BE2C (cell line): ENCODE measurements around the gene SHE.
"Not testable (repeated sequence)": the region's sequence is repeated elsewhere in the genome, so short reads cannot be mapped to it uniquely, and the experiment has no call there.

Experiments used
- DNase-seq: peaks from one replicate; pipeline ENCODE4 v3.0.0-alpha.2; 2020
- H3K27me3 ChIP-seq: fragments of 250-450 bp; sonication (Bioruptor Pico); 2 replicates; pipeline ENCODE4 v1.5.1; 2020; ENCODE audit warnings: mild to moderate bottlenecking
- H3K36me3 ChIP-seq: fragments of 250-450 bp; sonication (Bioruptor Pico); 2 replicates; pipeline ENCODE4 v1.5.1; 2020; ENCODE audit warnings: mild to moderate bottlenecking
- H3K4me1 ChIP-seq: fragments of 250-450 bp; sonication (Bioruptor Pico); 2 replicates; pipeline ENCODE4 v1.5.1; 2020
- H3K4me3 ChIP-seq: 2 replicates; pipeline ENCODE4 v1.5.1; 2011; ENCODE audit warnings: low read depth, low read length
- H3K9me3 ChIP-seq: fragments of 250-450 bp; sonication (Bioruptor Pico); 2 replicates; pipeline ENCODE4 v1.5.1; 2020
- TF ChIP-seq, protein P1 (sequence below): IDR thresholded peaks from 2 replicates; pipeline ENCODE4 v1.5.1; 2012; ENCODE audit warnings: mild to moderate bottlenecking, low read depth, low read length

SHE gene

DNA sequence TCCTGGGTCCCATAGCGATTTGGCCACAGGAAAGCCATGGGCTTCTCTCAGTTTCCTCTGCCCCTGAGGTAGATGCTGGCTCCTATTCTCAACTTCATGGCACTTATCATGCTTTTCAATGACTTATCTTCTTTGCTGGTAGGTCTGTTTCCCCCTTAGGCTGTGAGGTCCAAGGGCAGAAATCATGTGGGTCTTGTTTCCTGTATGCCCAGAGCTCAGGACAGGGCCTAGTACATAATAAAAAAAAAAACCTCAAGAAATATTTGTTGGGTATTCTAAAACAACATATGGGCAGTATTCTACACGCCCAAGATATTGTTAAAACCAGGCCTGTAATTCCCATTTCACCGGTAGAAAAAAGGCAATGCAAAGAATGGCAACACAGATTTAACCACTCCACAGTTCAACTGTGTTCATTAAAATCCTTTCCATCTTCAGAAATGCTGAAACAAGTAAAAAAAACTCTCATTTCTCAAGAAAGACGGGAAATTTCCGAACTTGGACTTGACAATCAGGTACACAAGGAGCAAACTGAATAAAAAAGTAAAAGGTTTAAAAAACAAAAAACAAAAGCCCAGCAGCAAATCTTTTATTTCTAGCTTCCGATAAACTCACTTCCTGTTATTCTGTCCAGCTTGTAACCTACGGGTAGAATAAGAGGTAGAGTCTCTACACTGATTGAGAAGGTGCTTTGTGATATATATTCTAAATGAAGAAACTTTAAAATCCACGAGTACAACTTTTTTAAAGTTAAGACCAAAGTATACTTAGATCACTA lies 6.5 kb downstream of the SHE start:
- no peaks in the 10 kb centered on the region for H3K9me3 ChIP-seq
- DNase-seq: no peak
- H3K36me3 ChIP-seq: no peaks in the 10 kb centered on the region
- H3K4me1 ChIP-seq: no peaks in the 10 kb centered on the region
- TF ChIP-seq, protein P1, sequence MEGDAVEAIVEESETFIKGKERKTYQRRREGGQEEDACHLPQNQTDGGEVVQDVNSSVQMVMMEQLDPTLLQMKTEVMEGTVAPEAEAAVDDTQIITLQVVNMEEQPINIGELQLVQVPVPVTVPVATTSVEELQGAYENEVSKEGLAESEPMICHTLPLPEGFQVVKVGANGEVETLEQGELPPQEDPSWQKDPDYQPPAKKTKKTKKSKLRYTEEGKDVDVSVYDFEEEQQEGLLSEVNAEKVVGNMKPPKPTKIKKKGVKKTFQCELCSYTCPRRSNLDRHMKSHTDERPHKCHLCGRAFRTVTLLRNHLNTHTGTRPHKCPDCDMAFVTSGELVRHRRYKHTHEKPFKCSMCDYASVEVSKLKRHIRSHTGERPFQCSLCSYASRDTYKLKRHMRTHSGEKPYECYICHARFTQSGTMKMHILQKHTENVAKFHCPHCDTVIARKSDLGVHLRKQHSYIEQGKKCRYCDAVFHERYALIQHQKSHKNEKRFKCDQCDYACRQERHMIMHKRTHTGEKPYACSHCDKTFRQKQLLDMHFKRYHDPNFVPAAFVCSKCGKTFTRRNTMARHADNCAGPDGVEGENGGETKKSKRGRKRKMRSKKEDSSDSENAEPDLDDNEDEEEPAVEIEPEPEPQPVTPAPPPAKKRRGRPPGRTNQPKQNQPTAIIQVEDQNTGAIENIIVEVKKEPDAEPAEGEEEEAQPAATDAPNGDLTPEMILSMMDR: no peak
- H3K27me3 ChIP-seq: peaks cover 13% of the 10 kb centered on the region
- no peak overlapping the region for H3K4me3 ChIP-seq

DNA sequence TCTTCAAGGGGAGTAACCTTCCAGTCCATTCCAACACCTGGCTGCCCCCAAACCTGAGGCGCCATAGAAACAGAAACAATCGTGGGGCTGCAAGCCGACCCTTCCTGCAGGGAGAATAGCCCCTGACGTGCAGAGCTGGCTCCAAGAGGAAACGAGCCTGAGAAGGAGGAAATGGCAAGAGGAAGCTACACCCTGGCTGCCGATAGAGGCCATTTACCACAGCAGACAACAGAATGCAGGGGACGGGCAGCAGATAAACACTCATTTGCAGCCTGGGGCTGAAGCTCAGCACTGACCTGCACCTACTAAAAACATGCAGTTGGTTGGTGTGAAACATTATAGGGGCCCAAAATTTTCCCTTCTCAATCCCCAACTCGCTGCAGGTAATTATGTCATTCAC lies 8.9 kb downstream of the SHE start:
- H3K36me3 ChIP-seq: no peaks in the 10 kb centered on the region
- TF ChIP-seq, protein P1: no peak
- DNase-seq: no peak
- 0 out of 2 replicates have a peak, but pooled peaks cover 3% of the 10 kb centered on the region for H3K4me1 ChIP-seq
- H3K27me3 ChIP-seq: no peaks in the 10 kb centered on the region
- H3K9me3 ChIP-seq: no peaks in the 10 kb centered on the region
- no peak overlapping the region for H3K4me3 ChIP-seq

- 0 out of 2 replicates have a peak, but pooled peaks cover 3% of the 10 kb centered on the region for H3K4me1 ChIP-seq
- no peak overlapping the region for H3K4me3 ChIP-seq
- H3K9me3 ChIP-seq: no peaks in the 10 kb centered on the region
- TF ChIP-seq, protein P1: no peak
- no peaks in the 10 kb centered on the region for H3K27me3 ChIP-seq
- H3K36me3 ChIP-seq: no peaks in the 10 kb centered on the region
- no peak for DNase-seq
Measured at GRCh38 chr1:154492115-154492514, 10.1 kb downstream of the SHE start.

DNA sequence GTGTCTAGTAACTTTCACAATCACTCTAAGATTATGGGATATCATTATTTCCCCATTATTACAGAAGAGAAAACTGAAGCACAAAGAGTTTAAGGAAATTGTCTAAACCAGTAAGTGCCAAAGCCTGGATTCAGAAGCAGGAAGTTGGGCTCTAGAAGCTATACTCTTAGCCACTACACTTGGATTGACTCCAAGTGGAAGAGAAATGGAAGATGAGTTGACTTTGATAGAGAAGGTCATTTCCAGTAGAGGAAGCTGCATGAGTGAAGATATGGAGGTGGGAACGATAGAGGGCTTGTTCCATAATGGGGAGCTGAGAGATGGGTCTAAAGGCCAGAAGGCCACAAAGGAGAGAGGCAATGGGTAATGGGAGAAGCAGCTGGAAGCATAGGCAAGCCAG lies 11.9 kb downstream of the SHE start:
- no peaks in the 10 kb centered on the region for H3K36me3 ChIP-seq
- DNase-seq: no peak
- no peaks in the 10 kb centered on the region for H3K27me3 ChIP-seq
- H3K4me1 ChIP-seq: 0 out of 2 replicates have a peak, but pooled peaks cover 3% of the 10 kb centered on the region
- H3K9me3 ChIP-seq: no peaks in the 10 kb centered on the region
- TF ChIP-seq, protein P1: no peak
- no peak overlapping the region for H3K4me3 ChIP-seq

DNA sequence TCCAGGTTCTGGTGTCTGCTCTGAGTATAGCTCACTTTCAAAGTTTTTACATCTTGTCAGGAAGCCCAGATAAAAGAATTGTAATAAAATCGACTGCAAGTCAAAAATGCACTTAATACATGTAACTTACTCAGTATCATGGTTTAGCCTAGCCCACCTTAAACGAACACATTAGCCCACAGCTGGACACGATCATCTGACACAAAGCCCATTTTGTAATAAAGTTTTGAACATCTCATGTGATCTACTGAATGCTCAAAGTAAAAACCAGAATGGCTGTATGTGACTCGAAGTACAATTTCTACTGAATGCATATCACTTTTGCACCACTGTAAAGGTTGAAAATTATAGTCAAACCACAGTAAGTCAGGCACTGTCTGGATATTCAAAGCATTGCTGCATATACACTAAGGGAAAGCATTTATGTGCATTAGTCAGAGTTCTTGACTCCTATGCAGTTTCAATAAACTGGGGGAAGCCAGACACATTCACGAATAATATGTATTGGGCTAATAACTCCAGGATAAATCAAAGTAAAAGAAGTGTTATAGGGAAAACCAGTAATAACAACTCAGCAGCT lies 12.4 kb downstream of the SHE start:
- 0 out of 2 replicates have a peak, but pooled peaks cover 3% of the 10 kb centered on the region for H3K4me1 ChIP-seq
- no peaks in the 10 kb centered on the region for H3K27me3 ChIP-seq
- TF ChIP-seq, protein P1: no peak
- DNase-seq: no peak
- no peak overlapping the region for H3K4me3 ChIP-seq
- H3K36me3 ChIP-seq: no peaks in the 10 kb centered on the region
- H3K9me3 ChIP-seq: no peaks in the 10 kb centered on the region

GRCh38 chr1:154488922-154489321 lies 13.3 kb downstream of the SHE start:
- Histone ChIP-seq H3K4me1 (0 out of 2 replicates have a peak, but pooled peaks cover 3% of the 10 kb centered on the region), H3K4me3 (no peak overlapping the region), H3K9me3 (no peaks in the 10 kb centered on the region), H3K36me3 (no peaks in the 10 kb centered on the region), H3K27me3 (no peaks in the 10 kb centered on the region)
- TF ChIP-seq, protein P1: no peak
- DNase-seq: no peak

DNA sequence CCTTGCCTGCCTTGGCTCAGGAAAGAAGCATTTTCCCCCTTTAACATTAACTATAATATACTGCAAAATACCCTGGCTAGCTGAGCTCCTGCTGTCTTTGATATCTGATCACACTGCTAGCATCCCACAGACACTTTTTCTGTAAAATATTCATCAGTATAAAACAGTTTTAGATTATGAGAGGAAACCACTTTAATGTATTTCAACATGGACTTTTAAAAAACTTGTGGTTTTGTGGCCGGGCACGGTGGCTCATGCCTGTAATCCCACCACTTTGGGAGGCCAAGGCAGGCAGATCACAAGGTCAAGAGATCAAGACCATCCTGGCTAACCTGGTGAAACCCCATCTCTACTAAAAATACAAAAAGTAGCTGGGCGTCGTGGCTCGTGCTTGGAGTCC lies 15.5 kb downstream of the SHE start:
- not testable (repeated sequence) for H3K27me3 ChIP-seq, DNase-seq, H3K4me3 ChIP-seq

More for the DNA sequence above, 15.5 kb downstream of the SHE start:
- not testable (repeated sequence) for H3K4me1 ChIP-seq, H3K9me3 ChIP-seq, H3K36me3 ChIP-seq
